B cell (primary cell): ENCODE results near the gene CHTOP.
A peak's percentile ranks its signal among the peaks of the same experiment; 100 is the strongest.

Experiments
- CTCF ChIP-seq: fragments of 200-600 bp; IDR thresholded peaks from one replicate; pipeline ENCODE4 v1.8.0; 2022; ENCODE audit warnings: antibody characterized with exemption, mild to moderate bottlenecking
- EZH2 ChIP-seq: IDR thresholded peaks from 2 replicates; pipeline ENCODE4 v1.6.1; 2012; ENCODE audit warnings: borderline replicate concordance, low read depth, mild to moderate bottlenecking, moderate library complexity, low read length; ENCODE audit not compliant: insufficient read depth, poor library complexity, severe bottlenecking

GRCh38 chr1:153626904-153627714, 6.8 kb upstream of the CHTOP start, which contains the start of gene S100A13:
- TF ChIP-seq CTCF, result peak; percentile 33
- no peak for TF ChIP-seq EZH2
